SK-N-MC (cell line): ENCODE data around the gene CTNNA3.

Experiments used
- EZH2 ChIP-seq: fragments of 200-600 bp; sonication (generic); IDR thresholded peaks from one replicate; pipeline ENCODE4 v1.6.1; 2017; ENCODE audit warnings: antibody characterized with exemption
- POLR2AphosphoS5 ChIP-seq: IDR thresholded peaks from 2 replicates; pipeline ENCODE4 v1.6.1; 2012; ENCODE audit warnings: mild to moderate bottlenecking, low read depth, low read length, borderline replicate concordance

DNA sequence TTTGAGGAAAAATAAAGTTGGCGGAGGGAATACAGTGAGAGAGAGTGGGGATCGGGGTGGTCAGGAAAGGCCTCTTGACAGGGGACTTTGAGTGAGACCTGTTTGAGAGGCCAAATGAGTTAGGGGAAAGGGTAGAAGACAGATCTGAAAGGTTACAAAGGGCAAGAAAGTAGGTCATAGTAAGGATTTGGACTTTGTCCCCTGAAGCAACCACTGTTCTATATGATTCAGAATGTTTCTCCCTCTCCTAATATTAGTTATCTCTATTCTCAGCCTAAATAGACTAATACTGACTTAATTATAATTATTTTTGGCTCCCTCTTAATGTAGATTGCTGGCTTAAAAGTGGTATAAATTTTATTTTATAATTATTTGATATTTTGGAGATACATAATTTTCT lies 88.0 kb downstream of the CTNNA3 start:
- no peak for TF ChIP-seq POLR2AphosphoS5
- no peak for TF ChIP-seq EZH2
